DND-41 (cell line): ENCODE data around the gene FBXW7.

Experiments used
- ATAC-seq: fragments of 200-7000 bp; cut with Tn5 transposase; 3 replicates; pipeline ENCODE4 v1.9.1; 2021; ENCODE audit warnings: low read depth; ENCODE audit not compliant: insufficient read depth
- DNase-seq: peaks from one replicate; pipeline ENCODE4 v3.0.0-alpha.2; 2020
- H2AFZ ChIP-seq: 2 replicates; pipeline ENCODE4 v1.6.0; 2012; ENCODE audit warnings: low read depth, low read length
- H3K27ac ChIP-seq: 2 replicates; pipeline ENCODE4 v1.5.1; 2012; ENCODE audit warnings: low read length, inconsistent platforms
- H3K27me3 ChIP-seq: fragments of 200-600 bp; sonication (generic); 2 replicates; pipeline ENCODE4 v1.6.0; 2012; ENCODE audit warnings: low read length, mild to moderate bottlenecking, inconsistent platforms; ENCODE audit not compliant: insufficient read depth, poor library complexity
- H3K36me3 ChIP-seq: 2 replicates; pipeline ENCODE4 v1.5.1; 2012; ENCODE audit warnings: low read length, inconsistent platforms; ENCODE audit not compliant: insufficient read depth
- H3K4me1 ChIP-seq: 2 replicates; pipeline ENCODE4 v1.5.1; 2012; ENCODE audit warnings: mild to moderate bottlenecking, low read length; ENCODE audit not compliant: insufficient read depth
- H3K4me2 ChIP-seq: 2 replicates; pipeline ENCODE4 v1.6.0; 2012; ENCODE audit warnings: mild to moderate bottlenecking, moderate library complexity, low read length, inconsistent platforms; ENCODE audit not compliant: insufficient read depth
- H3K4me3 ChIP-seq, 2 experiments: fragments of 200-600 bp in 1 of 2; shearing (Covaris generic) in 1 of 2; 2 replicates each; pipeline ENCODE4 v1.5.1; 2012 to 2016; ENCODE audit warnings: inconsistent platforms in 2 of 2, low read length in 2 of 2, mild to moderate bottlenecking in 2 of 2, low read depth in 1 of 2, moderate library complexity in 1 of 2
- H3K79me2 ChIP-seq: 2 replicates; pipeline ENCODE4 v1.6.0; 2012; ENCODE audit warnings: low read length, inconsistent platforms; ENCODE audit not compliant: insufficient read depth
- H3K9ac ChIP-seq: 2 replicates; pipeline ENCODE4 v1.6.0; 2012; ENCODE audit warnings: low read depth, mild to moderate bottlenecking, inconsistent platforms, low read length, moderate library complexity
- H3K9me3 ChIP-seq: 2 replicates; pipeline ENCODE4 v1.5.1; 2012; ENCODE audit warnings: low read length, moderate library complexity, mild to moderate bottlenecking, inconsistent platforms; ENCODE audit not compliant: insufficient read depth, severe bottlenecking
- H4K20me1 ChIP-seq: 2 replicates; pipeline ENCODE4 v1.6.0; 2012; ENCODE audit warnings: low read length; ENCODE audit not compliant: insufficient read depth
- EZH2 ChIP-seq: IDR thresholded peaks from 3 replicates; pipeline ENCODE4 v1.6.1; 2012; ENCODE audit warnings: borderline replicate concordance, low read depth, mild to moderate bottlenecking, moderate library complexity, low read length, inconsistent platforms; ENCODE audit not compliant: severe bottlenecking
- TF ChIP-seq, protein P1 (sequence below): IDR thresholded peaks from 2 replicates; pipeline ENCODE4 v1.5.1; 2012; ENCODE audit warnings: borderline replicate concordance, low read length, moderate library complexity, mild to moderate bottlenecking; ENCODE audit not compliant: poor library complexity, severe bottlenecking; ENCODE audit errors: extremely low read depth

FBXW7 gene

DNA sequence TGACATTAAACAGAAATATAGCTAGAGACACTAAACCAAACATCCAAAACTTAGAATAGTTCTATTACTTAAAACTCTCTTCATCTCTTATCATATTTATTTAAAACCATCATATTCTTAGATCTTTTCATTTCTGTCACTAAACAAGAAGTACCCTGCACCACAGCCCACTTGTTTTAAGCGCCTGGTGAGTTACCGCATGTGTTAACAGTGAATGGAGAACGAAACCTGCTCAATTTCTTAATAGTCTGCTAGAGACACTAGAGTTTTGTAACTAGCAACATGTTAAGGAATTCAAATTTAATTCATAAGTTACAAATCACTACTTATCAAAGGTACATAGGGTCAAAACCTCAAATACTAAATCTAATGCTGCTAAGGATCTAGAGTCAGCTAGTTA, 111.5 kb downstream of the FBXW7 start:
- Histone ChIP-seq H3K9ac (no peak overlapping the region), H3K4me2 (no peak overlapping the region), H3K79me2 (peaks cover 7% of the 10 kb centered on the region), H3K4me1 (no peaks in the 10 kb centered on the region), H2AFZ (no peak overlapping the region), H4K20me1 (0 out of 2 replicates have a peak, but pooled peaks cover 2% of the 10 kb centered on the region), H3K4me3 (no peak overlapping the region), H3K27me3 (no peaks in the 10 kb centered on the region), H3K27ac (no peak overlapping the region), H3K36me3 (no peaks in the 10 kb centered on the region), H3K9me3 (no peaks in the 10 kb centered on the region)
- no peak for DNase-seq
- no peak for ATAC-seq
- no peak for TF ChIP-seq EZH2
- TF ChIP-seq, protein P1, sequence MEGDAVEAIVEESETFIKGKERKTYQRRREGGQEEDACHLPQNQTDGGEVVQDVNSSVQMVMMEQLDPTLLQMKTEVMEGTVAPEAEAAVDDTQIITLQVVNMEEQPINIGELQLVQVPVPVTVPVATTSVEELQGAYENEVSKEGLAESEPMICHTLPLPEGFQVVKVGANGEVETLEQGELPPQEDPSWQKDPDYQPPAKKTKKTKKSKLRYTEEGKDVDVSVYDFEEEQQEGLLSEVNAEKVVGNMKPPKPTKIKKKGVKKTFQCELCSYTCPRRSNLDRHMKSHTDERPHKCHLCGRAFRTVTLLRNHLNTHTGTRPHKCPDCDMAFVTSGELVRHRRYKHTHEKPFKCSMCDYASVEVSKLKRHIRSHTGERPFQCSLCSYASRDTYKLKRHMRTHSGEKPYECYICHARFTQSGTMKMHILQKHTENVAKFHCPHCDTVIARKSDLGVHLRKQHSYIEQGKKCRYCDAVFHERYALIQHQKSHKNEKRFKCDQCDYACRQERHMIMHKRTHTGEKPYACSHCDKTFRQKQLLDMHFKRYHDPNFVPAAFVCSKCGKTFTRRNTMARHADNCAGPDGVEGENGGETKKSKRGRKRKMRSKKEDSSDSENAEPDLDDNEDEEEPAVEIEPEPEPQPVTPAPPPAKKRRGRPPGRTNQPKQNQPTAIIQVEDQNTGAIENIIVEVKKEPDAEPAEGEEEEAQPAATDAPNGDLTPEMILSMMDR = no peak

DNA sequence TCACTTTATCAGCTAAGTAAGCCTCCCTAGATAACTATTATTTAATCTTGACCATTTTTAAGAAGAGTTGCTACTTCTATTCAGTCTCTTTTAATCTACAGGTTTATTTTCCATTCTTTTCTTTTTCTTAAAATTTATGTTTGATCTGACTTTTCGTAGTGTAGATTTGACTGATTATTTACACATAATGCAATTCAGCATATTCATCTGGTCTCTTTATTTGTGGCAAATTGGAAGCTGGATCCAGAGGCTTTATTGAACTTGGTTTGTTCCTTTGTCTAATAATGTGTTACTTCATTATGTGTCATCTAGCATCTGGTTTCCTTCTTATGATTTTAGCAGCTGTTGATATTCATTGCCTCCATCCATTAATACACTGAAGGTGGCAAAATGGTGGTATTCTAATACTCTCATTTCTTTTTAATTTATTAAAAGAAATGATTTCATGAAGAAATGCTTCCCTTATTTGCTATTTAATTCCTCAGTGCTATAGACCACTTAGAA, 113.0 kb downstream of the FBXW7 start:
- H3K9ac ChIP-seq = no peak overlapping the region
- ATAC-seq (no peak), DNase-seq (no peak)
- H3K27me3 ChIP-seq = no peaks in the 10 kb centered on the region
- H3K4me1 ChIP-seq = no peaks in the 10 kb centered on the region
- no peak for TF ChIP-seq EZH2
- TF ChIP-seq, protein P1 = no peak
- H3K9me3 ChIP-seq = no peaks in the 10 kb centered on the region
- H3K36me3 ChIP-seq = no peaks in the 10 kb centered on the region
- H4K20me1 ChIP-seq = 0 out of 2 replicates have a peak, but pooled peaks cover 2% of the 10 kb centered on the region
- no peak overlapping the region for H3K27ac ChIP-seq
- no peak overlapping the region for H2AFZ ChIP-seq
- no peak overlapping the region for H3K4me2 ChIP-seq
- peaks cover 7% of the 10 kb centered on the region for H3K79me2 ChIP-seq
- H3K4me3 ChIP-seq = no peak overlapping the region

DNA sequence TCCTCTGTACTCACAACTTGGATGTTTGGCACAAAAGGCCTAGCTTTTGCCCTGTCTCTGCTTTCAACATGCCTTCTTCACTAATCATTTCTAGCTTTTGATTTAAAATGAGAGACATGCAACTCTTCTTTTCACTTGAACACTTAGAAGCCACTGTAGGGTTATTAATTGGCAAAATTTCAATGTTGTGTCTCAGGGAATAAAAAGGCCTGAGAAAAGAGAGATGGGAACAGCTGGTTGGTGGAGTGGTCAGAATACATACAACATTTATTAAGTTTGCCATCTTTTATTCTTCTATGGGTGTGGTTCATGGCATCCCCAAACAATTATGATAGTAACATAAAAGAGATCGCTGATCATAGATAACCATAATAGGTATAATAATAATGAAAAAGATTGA, 114.3 kb downstream of the FBXW7 start:
- no peak for ATAC-seq
- H3K4me3 ChIP-seq = no peak overlapping the region
- H3K4me1 ChIP-seq = no peaks in the 10 kb centered on the region
- TF ChIP-seq, protein P1 = no peak
- no peak for TF ChIP-seq EZH2
- DNase-seq = no peak
- 0 out of 2 replicates have a peak, but pooled peaks cover 10% of the 10 kb centered on the region for H4K20me1 ChIP-seq
- H3K27me3 ChIP-seq = no peaks in the 10 kb centered on the region
- H3K27ac ChIP-seq = no peak overlapping the region
- H3K9ac ChIP-seq = no peak overlapping the region
- H3K79me2 ChIP-seq = peaks cover 13% of the 10 kb centered on the region
- no peaks in the 10 kb centered on the region for H3K36me3 ChIP-seq
- no peak overlapping the region for H2AFZ ChIP-seq
- H3K9me3 ChIP-seq = no peaks in the 10 kb centered on the region
- no peak overlapping the region for H3K4me2 ChIP-seq

DNA sequence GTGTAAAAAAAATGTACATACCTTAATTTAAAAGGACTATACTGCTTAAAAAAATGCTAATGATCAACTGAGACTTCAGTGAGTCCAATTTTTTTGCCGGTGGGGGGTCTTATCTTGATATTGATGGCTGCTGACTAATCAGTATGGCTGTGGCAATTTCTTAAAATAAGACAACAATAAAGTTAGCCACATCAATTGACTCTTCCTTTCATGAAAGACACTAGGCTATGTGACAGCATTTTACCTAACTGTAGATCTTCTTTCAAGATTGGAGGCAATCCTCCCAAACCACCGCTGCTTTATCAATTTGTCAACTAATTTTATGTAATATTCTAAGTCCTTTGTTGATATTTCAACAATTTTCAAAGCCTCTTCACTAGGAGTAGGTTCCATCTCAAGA, 116.1 kb downstream of the FBXW7 start:
- Histone ChIP-seq H3K27me3 (no peaks in the 10 kb centered on the region), H3K4me3 (no peak overlapping the region), H3K27ac (no peak overlapping the region), H3K4me2 (no peak overlapping the region), H3K4me1 (no peaks in the 10 kb centered on the region), H3K9me3 (no peaks in the 10 kb centered on the region), H3K36me3 (no peaks in the 10 kb centered on the region), H4K20me1 (peaks cover 13% of the 10 kb centered on the region; the same call in 1 of the 2 replicates), H3K79me2 (peaks cover 16% of the 10 kb centered on the region), H3K9ac (no peak overlapping the region), H2AFZ (no peak overlapping the region)
- DNase-seq (no peak), ATAC-seq (peak; percentile 75; the same call in 2 of the 3 replicates)
- TF ChIP-seq, protein P1 = no peak
- TF ChIP-seq EZH2 = no peak
